Liver (tissue), 9 donors: Measurements from ENCODE around the gene ADGRF3. TPM values are rescaled to one million over a fixed set of nuclear protein-coding genes. Genes with fewer than 3 reads are reported as not detected.
A peak's percentile ranks its signal among the peaks of the same experiment; 100 is the strongest.

Experiments
- DNase-seq: peaks from one replicate; pipeline ENCODE4 v3.0.0-alpha.2; 2017; ENCODE audit warnings: low spot score
- H3K27ac ChIP-seq, 2 donors: one replicate each; pipeline ENCODE4 v1.7.0; 2013; ENCODE audit warnings: inconsistent platforms in 2 of 2, low read length in 2 of 2, control low read depth in 1 of 2, low read depth in 1 of 2, mild to moderate bottlenecking in 1 of 2
- H3K27me3 ChIP-seq, 4 donors: one replicate each; pipeline versions ENCODE4 v1.6.1 to v1.7.0; 2013; ENCODE audit warnings: low read length in 3 of 4, inconsistent platforms in 1 of 4, mild to moderate bottlenecking in 1 of 4, moderate library complexity in 1 of 4; ENCODE audit not compliant: control insufficient read depth in 4 of 4, insufficient read depth in 4 of 4
- H3K36me3 ChIP-seq, 4 donors: one replicate each; pipeline versions ENCODE4 v1.6.1 to v1.7.0; 2013; ENCODE audit warnings: low read length in 3 of 4, mild to moderate bottlenecking in 3 of 4, low read depth in 1 of 4, moderate library complexity in 1 of 4; ENCODE audit not compliant: control insufficient read depth in 4 of 4, insufficient read depth in 3 of 4
- H3K4me1 ChIP-seq, 4 donors: one replicate each; pipeline versions ENCODE4 v1.6.1 to v1.7.0; 2013; ENCODE audit warnings: low read length in 3 of 4, mild to moderate bottlenecking in 3 of 4, moderate library complexity in 1 of 4; ENCODE audit not compliant: control insufficient read depth in 4 of 4, insufficient read depth in 4 of 4
- H3K4me3 ChIP-seq, 3 donors: one replicate each; pipeline versions ENCODE4 v1.6.1 to v1.7.0; 2013; ENCODE audit warnings: low read length in 3 of 3, control low read depth in 1 of 3, low read depth in 1 of 3, mild to moderate bottlenecking in 1 of 3
- H3K9ac ChIP-seq, 2 donors: one replicate each; pipeline ENCODE4 v1.7.0; 2013; ENCODE audit warnings: low read length in 2 of 2, mild to moderate bottlenecking in 2 of 2, moderate library complexity in 2 of 2, control low read depth in 1 of 2, low read depth in 1 of 2
- H3K9me3 ChIP-seq, 4 donors: one replicate each; pipeline versions ENCODE4 v1.6.1 to v1.7.0; 2013; ENCODE audit warnings: low read length in 3 of 4; ENCODE audit not compliant: control insufficient read depth in 4 of 4
- ATF3 ChIP-seq: IDR thresholded peaks from 2 replicates; pipeline ENCODE4 v1.6.1; 2016; ENCODE audit warnings: antibody characterized with exemption
- CTCF ChIP-seq: fragments of 150-350 bp; IDR thresholded peaks from 2 replicates; pipeline ENCODE4 v1.5.1; 2017; ENCODE audit warnings: improper control_type of control experiment, low read depth, low read length; ENCODE audit not compliant: missing input control
- EGR1 ChIP-seq, 2 donors: IDR thresholded peaks; 2 replicates each; pipeline ENCODE4 v1.6.1; 2016 to 2018; ENCODE audit warnings: antibody characterized with exemption in 2 of 2, low read depth in 2 of 2
- FOXA1 ChIP-seq: IDR thresholded peaks from 2 replicates; pipeline ENCODE4 v1.6.1; 2016; ENCODE audit warnings: antibody characterized with exemption
- FOXA2 ChIP-seq: IDR thresholded peaks from 2 replicates; pipeline ENCODE4 v1.6.1; 2016; ENCODE audit warnings: antibody characterized with exemption
- GABPA ChIP-seq, 2 donors: IDR thresholded peaks in 1 of 2; conservative IDR thresholded peaks in 1 of 2; 2 replicates each; pipeline ENCODE4 v1.6.1; 2016; ENCODE audit warnings: antibody characterized with exemption in 2 of 2, mild to moderate bottlenecking in 1 of 2, moderate library complexity in 1 of 2
- HNF4A ChIP-seq, 2 donors: conservative IDR thresholded peaks; 2 replicates each; pipeline ENCODE4 v1.6.1; 2016; ENCODE audit warnings: antibody characterized with exemption in 2 of 2, mild to moderate bottlenecking in 2 of 2
- HNF4G ChIP-seq: IDR thresholded peaks from 2 replicates; pipeline ENCODE4 v1.6.1; 2016; ENCODE audit warnings: antibody characterized with exemption
- JUND ChIP-seq, 2 donors: IDR thresholded peaks; 2 replicates each; pipeline ENCODE4 v1.6.1; 2016; ENCODE audit warnings: antibody characterized with exemption in 2 of 2
- MAX ChIP-seq: IDR thresholded peaks from 2 replicates; pipeline ENCODE4 v1.6.1; 2016; ENCODE audit warnings: antibody characterized with exemption
- NR2F2 ChIP-seq: IDR thresholded peaks from 2 replicates; pipeline ENCODE4 v1.6.1; 2016; ENCODE audit warnings: antibody characterized with exemption
- RAD21 ChIP-seq, 2 donors: IDR thresholded peaks; 2 replicates each; pipeline ENCODE4 v1.6.1; 2016; ENCODE audit warnings: antibody characterized with exemption in 2 of 2, mild to moderate bottlenecking in 2 of 2
- REST ChIP-seq: IDR thresholded peaks from 2 replicates; pipeline ENCODE4 v1.6.1; 2016; ENCODE audit warnings: antibody characterized with exemption, mild to moderate bottlenecking
- RXRA ChIP-seq, 2 donors: IDR thresholded peaks; 2 replicates each; pipeline ENCODE4 v1.6.1; 2017 to 2018; ENCODE audit warnings: antibody characterized with exemption in 2 of 2, mild to moderate bottlenecking in 1 of 2
- SP1 ChIP-seq: IDR thresholded peaks from 2 replicates; pipeline ENCODE4 v1.6.1; 2018; ENCODE audit warnings: antibody characterized with exemption, mild to moderate bottlenecking
- TAF1 ChIP-seq: conservative IDR thresholded peaks from 2 replicates; pipeline ENCODE4 v1.6.1; 2016; ENCODE audit warnings: antibody characterized with exemption, mild to moderate bottlenecking
- YY1 ChIP-seq: IDR thresholded peaks from 2 replicates; pipeline ENCODE4 v1.6.1; 2016; ENCODE audit warnings: antibody characterized with exemption, mild to moderate bottlenecking
- ZBTB33 ChIP-seq: IDR thresholded peaks from 2 replicates; pipeline ENCODE4 v1.6.1; 2016; ENCODE audit warnings: antibody characterized with exemption
- WGBS: extraction: QIAGEN DNeasy Blood & Tissue Kit; methylation state at CpG from one replicate; pipeline ENCODE4 v1.1.7; 2013; 5-methylcytosine and 5-hydroxymethylcytosine counted together
- polyA plus RNA-seq, 2 donors: library from polyadenylated mRNA; stranded (reverse) in 1 of 2; unstranded in 1 of 2; fragments of 200-250 nt in 1 of 2; fragments of >200 nt in 1 of 2; fragmentation: Nextera tagmentation in 1 of 2; extraction: Ambion mirVana in 1 of 2; gene quantifications; one replicate each; pipeline versions ENCODE4 v1.2.1 to v1.2.3, GENCODE V29; 2013 to 2015
- total RNA-seq, 2 donors: library from RNA; depleted of rRNA; stranded (reverse); fragments of >200 nt; gene quantifications; one replicate each; pipeline ENCODE4 v1.2.3, GENCODE V29; 2014
- donor health status: healthy.
- donor health status: healthy.
- donor health status: healthy.
- donor health status: healthy.
- donor health status: healthy.

Gene ADGRF3
- total RNA-seq (under 1 TPM; 0.09 to 0.25 TPM), polyA plus RNA-seq (under 1 TPM; 0.07 to 0.10 TPM)

- peak within 1 kb of the TSS; percentile 96 to 98 for H3K9ac ChIP-seq
- peak; percentile 59 for DNase-seq
- under 1% methylated on average over 28 of the region's 28 CpGs for WGBS
- TF ChIP-seq ZBTB33 (no peak), REST (peak; percentile 56), NR2F2 (no peak), RAD21 (IDR thresholded peaks at IDR 0.05) (peak in 1 of 2 donors; percentile 20), FOXA2 (no peak), GABPA (IDR thresholded peaks at IDR 0.05 in 1 of 2, conservative IDR thresholded peaks at IDR 0.05 in 1 of 2) (no peak), EGR1 (IDR thresholded peaks at IDR 0.05; ENCODE audit: low read depth in 2 of 2) (no peak), HNF4G (no peak), SP1 (no peak), ATF3 (no peak), FOXA1 (no peak), TAF1 (no peak), JUND (IDR thresholded peaks at IDR 0.05) (peak in 1 of 2 donors; percentile 9), MAX (no peak), RXRA (IDR thresholded peaks at IDR 0.05) (no peak), CTCF (no peak), YY1 (no peak), HNF4A (conservative IDR thresholded peaks at IDR 0.05) (no peak)
- peak within 1 kb of the TSS; percentile 81 to 98 (median 81) for H3K4me3 ChIP-seq
- peaks cover 6 to 23% (median 12%) of the 10 kb centered on the region in 4 donors for H3K4me1 ChIP-seq
- peak within 1 kb of the TSS; percentile 89 to 97 for H3K27ac ChIP-seq
- no peaks in the 10 kb centered on the region for H3K9me3 ChIP-seq
- H3K36me3 ChIP-seq, result no peaks in the 10 kb centered on the region
- H3K27me3 ChIP-seq, result no peaks in the 10 kb centered on the region
Measured at GRCh38 chr2:26346454-26347053, at the start of gene ADGRF3. Gene ADGRF3 (minus strand): TSS chr2:26346789. CDS start chr2:26346234, 555 bp downstream.
